ENCODE data around the gene PPP1R11.

Gene PPP1R11

DNA sequence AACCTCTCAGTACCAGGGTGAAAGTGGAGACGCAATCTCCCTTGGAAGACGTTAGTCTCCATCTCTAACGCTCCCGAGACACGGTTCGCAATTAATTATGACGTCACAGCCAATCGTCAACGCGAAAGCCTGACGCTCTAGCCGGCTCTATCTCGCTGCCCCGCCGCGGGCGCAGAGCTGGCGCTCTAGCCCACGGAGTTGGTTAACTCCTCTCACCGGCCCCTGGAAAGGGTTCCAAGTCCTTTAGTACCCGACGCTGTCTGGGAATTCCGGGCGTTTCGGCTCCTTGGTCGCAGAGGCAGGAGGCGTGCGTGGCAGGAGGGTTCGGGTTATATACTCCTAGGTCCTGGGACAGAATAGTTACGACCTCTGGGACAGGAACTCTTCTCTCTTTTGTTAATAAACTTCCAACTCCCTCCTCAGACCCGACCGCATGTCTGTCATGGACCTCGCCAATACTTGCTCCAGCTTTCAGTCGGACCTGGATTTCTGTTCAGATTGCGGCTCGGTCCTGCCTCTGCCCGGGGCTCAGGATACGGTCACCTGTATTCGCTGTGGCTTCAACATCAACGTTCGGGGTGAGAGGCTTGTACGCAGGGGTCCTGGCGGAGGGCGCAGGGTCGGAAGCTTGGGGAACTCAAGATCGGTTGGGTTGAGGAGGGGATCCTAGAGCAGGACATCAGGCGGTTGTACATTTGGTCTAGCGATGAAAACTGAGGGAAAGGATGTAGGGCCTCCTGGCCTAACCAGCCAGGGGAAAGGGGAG, 5.7 kb upstream of the PPP1R11 start, which contains the start of gene POLR1H:
Gene POLR1H, plus strand, starts transcription at position 174 of the 766 bp plus-strand sequence. Its CDS starts 260 bp downstream, at position 434.
- TF ChIP-seq, protein P1, sequence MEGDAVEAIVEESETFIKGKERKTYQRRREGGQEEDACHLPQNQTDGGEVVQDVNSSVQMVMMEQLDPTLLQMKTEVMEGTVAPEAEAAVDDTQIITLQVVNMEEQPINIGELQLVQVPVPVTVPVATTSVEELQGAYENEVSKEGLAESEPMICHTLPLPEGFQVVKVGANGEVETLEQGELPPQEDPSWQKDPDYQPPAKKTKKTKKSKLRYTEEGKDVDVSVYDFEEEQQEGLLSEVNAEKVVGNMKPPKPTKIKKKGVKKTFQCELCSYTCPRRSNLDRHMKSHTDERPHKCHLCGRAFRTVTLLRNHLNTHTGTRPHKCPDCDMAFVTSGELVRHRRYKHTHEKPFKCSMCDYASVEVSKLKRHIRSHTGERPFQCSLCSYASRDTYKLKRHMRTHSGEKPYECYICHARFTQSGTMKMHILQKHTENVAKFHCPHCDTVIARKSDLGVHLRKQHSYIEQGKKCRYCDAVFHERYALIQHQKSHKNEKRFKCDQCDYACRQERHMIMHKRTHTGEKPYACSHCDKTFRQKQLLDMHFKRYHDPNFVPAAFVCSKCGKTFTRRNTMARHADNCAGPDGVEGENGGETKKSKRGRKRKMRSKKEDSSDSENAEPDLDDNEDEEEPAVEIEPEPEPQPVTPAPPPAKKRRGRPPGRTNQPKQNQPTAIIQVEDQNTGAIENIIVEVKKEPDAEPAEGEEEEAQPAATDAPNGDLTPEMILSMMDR (IDR thresholded peaks at IDR 0.05; ENCODE audit: insufficient read depth, low read depth, low read length, missing control alignments): no peak
- DNase-seq (ENCODE audit: low read depth): peak; percentile 97
- H3K4me3 ChIP-seq (ENCODE audit: low read length): peak within 1 kb of the TSS; percentile 99

DNA sequence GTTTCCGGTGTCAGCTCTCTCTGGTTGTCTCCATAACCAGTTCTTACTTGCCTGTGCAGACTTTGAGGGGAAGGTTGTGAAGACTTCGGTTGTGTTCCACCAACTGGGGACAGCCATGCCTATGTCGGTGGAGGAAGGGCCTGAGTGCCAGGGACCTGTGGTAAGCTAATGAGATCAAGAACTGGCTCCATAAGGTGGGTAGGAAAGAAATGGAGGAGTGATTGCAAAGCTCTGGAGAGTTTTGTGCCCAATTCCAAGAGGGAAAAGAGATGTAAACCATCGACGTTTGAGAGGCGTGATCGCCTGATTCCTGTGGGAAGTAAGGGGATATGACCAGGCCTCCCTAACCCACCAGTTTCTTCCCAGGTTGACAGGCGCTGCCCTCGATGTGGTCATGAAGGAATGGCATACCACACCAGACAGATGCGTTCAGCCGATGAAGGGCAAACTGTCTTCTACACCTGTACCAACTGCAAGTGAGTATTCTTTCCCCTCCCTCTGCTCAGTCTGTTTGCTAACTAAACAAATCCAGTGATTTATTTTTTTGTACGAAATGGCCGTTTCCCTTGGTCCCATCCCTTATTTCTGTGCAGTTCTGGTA, 5.0 kb upstream of the PPP1R11 start:
- H3K4me3 ChIP-seq (ENCODE audit: low read length): peak overlapping the region; percentile 99
- TF ChIP-seq, protein P1 (IDR thresholded peaks at IDR 0.05; ENCODE audit: insufficient read depth, low read depth, low read length, missing control alignments): no peak
- DNase-seq (ENCODE audit: low read depth): peak; percentile 36

DNA sequence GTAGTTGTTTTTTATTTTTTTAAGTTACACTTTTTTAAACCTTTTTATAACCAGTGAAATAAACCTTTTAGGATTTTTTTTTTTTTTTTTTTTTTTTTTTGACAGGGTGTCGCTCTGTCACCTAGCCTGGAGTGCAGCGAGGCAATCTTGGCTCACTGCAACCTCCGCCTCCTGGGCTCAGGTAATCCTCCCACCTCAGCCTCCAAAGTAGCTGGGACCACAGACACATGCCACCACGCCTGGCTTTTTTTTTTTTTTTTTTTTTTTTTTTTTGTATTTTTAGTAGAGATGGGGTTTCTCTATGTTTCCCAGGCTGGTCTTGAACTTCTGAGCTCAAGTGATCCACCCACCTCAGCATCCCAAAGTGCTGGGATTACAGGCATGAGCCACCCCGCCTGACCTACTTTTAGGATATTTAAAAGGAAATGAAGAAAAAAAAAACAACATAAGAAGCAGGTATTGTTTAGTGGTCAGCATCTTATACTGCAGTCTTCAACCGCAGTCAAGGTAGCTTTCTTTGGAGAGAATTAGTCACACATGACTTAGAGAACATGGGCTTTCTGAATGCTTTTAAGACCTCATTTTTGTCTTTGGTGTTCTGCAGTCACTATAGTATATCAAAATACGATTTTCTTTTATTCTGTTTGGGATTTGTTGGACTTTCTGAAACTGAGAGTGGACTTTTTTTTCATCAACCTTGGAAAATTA, 4.4 kb upstream of the PPP1R11 start:
- DNase-seq (ENCODE audit: low read depth): no peak
- TF ChIP-seq, protein P1 (IDR thresholded peaks at IDR 0.05; ENCODE audit: insufficient read depth, low read depth, low read length, missing control alignments): no peak
- H3K4me3 ChIP-seq (ENCODE audit: low read length): peak overlapping the region; percentile 99

DNA sequence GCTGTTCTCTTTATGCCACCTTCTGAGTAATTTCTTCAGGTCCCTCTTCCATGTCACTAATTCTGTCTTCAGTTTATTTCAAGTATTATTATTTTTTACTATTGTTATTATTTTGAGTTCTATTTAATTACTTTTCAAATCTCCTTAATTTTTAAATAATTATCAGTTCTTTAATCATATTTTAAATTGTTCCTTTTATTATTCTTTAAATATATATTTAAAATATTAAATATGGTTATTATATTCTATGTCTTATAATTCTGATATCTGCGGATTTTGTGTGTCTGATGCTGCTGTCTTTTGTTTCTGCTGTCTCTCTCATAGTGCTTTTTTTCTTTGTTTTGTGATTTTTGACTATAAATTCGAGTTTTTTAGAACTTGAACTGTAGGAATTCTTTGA, 3.7 kb upstream of the PPP1R11 start:
- TF ChIP-seq, protein P1 (IDR thresholded peaks at IDR 0.05; ENCODE audit: insufficient read depth, low read depth, low read length, missing control alignments): no peak
- DNase-seq (ENCODE audit: low read depth): no peak
- H3K4me3 ChIP-seq (ENCODE audit: low read length): no peak overlapping the region

DNA sequence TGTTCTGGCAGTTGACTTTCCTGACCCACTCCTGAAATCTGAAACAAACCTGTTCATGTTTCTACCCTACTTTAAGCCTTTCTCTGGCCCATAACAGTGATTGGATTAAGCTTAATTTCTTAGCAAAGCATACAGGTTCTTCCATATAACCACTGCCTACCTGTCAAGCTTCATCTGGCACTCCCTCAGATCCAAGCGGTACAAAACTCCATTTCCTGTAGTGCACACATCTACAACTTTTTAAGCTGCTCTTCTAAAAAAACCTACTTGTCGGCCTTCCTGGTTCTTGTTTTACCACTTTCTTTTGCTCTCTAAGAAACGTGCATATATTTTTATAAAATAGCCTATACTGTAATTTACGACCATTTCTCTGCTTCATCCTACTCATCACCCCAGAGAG, 916 bp upstream of the PPP1R11 start:
- H3K4me3 ChIP-seq (ENCODE audit: low read length): peak overlapping the region; percentile 94
- TF ChIP-seq, protein P1 (IDR thresholded peaks at IDR 0.05; ENCODE audit: insufficient read depth, low read depth, low read length, missing control alignments): no peak
- no peak for DNase-seq (ENCODE audit: low read depth)

DNA sequence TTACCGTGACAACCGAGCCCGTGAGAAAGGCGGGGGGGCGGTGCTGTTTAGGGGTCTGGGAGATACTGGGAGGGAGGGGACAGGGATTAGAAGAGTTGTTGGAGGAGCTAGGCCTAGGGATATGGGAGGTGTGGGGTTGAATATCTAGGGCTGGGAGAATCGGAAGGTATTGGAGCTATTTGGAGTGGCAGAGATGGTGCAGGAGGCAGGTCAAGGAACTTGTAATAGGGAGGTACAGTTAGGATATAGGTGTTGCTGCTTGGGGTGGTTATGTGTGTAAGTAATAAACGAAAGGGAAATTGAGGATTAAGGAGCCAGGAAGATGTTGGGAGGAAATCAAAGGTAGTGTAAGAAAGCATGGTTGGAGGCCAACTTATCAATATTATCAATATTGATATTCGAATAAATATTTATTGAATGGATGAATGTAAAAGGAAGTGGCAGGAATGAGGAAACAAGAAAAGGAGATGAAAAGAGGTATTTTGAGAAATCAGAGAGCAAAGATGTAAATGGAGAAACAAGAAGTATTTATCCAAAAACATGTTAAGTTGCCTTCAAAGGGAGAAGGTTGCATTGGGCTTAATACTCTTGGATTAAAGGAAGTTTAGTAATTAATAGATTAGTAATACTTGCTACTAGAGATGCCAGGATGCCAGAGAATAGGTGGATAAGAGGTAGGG, 602 bp downstream of the PPP1R11 start:
- TF ChIP-seq, protein P1 (IDR thresholded peaks at IDR 0.05; ENCODE audit: insufficient read depth, low read depth, low read length, missing control alignments): no peak
- peak overlapping the region; percentile 94 for H3K4me3 ChIP-seq (ENCODE audit: low read length)
- DNase-seq (ENCODE audit: low read depth): no peak
